TTC549 (cell line): Measurements from ENCODE around the gene RPL15.
A peak's percentile ranks its signal among the peaks of the same experiment; 100 is the strongest.
"Not testable (repeated sequence)": the region's sequence is repeated elsewhere in the genome, so short reads cannot be mapped to it uniquely, and the experiment has no call there.

Experiments
- FAIRE-seq: peaks from 2 replicates; lab custom pipeline; 2012; peaks lifted over from hg19 to GRCh38; lab: Jason Lieb, UNC

The RPL15 gene

GRCh38 chr3:23916886-23917678 lies at the start of gene RPL15, which contains the start of gene NKIRAS1:
RPL15 (plus strand) TSS chr3:23917132; CDS start chr3:23917860, 728 bp downstream.
NKIRAS1 (minus strand) TSS chr3:23916990; CDS start chr3:23910904, 6,086 bp downstream.
- FAIRE-seq, result peak; percentile 60

GRCh38 chr3:23867400-23867799 lies 49.5 kb upstream of the RPL15 start:
- FAIRE-seq, result no peak

- FAIRE-seq, result no peak
These were observed 49.1 kb upstream of the RPL15 start for GRCh38 chr3:23867838-23868237.

DNA sequence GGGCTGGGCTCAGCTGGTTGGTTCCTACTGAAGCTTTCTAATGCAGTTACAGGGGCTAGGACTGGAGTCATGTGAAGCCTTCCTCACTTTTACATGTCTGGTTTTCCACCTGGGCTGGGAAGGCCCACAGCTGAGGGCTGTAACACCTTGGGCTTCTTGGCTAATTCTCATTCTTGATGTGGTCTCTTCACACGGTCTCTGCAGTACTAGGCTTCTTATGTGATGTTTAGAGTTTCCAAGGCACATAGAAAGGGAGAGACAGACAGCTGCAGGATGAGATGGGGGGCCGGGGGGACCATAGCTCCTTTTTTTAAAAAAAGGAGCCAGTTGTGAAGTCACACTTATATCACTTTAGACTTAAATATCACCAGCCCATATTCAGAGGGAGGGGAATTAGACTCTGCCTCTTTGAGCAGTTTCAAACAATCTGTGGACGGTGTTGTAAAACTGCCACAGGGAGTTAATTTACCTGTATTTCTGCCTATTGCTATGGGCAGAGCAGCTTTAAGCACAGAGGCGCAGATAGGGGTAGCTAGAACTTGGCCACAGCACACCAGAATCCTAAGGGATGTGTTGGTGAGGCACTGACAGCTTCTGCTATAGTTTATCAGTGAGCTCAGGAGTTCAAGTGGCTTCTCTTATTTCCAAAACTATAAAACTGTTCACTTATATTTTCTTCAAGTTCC lies 46.8 kb upstream of the RPL15 start:
- FAIRE-seq, result no peak

DNA sequence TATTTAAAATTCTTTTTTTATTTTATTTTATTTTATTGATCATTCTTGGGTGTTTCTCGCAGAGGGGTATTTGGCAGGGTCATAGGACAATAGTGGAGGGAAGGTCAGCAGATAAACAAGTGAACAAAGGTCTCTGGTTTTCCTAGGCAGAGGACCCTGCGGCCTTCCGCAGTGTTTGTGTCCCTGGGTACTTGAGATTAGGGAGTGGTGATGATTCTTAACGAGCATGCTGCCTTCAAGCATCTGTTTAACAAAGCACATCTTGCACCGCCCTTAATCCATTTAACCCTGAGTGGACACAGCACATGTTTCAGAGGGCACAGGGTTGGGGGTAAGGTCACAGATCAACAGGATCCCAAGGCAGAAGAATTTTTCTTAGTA lies 46.3 kb upstream of the RPL15 start:
- FAIRE-seq, result not testable (repeated sequence)

DNA sequence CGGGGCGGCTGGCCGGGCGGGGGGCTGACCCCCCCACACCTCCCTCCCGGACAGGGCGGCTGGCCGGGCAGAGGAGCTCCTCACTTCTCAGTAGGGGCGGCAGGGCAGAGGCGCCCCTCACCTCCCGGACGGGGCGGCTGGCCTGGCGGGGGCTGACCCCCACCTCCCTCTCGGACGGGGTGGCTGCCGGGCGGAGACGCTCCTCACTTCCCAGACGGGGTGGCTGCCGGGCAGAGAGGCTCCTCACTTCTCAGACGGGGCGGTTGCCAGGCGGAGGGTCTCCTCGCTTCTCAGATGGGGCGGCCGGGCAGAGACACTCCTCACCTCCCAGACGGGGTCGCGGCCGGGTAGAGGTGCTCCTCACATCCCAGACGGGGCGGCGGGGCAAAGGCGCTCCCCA lies 45.6 kb upstream of the RPL15 start:
- not testable (repeated sequence) for FAIRE-seq

DNA sequence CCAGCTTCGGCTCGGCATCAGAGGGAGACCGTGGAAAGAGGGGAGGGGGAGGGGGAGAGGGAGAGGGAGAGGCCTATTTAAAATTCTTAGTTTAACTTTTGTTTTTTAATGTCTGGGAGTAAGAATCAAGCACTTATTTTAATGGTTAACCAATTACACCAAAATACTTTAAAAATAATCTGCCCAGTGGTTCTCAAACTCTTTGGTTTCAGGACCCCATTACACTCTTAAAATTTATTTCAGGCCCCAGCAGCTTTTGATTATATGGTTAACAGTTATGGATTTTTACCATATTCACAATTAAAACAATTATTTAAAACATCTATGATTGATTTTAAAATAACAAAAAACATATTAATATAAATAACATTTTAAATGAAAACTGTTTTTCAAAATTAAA lies 44.6 kb upstream of the RPL15 start:
- FAIRE-seq, result no peak

- FAIRE-seq, result no peak
These were observed 43.0 kb upstream of the RPL15 start for GRCh38 chr3:23873941-23874340.

DNA sequence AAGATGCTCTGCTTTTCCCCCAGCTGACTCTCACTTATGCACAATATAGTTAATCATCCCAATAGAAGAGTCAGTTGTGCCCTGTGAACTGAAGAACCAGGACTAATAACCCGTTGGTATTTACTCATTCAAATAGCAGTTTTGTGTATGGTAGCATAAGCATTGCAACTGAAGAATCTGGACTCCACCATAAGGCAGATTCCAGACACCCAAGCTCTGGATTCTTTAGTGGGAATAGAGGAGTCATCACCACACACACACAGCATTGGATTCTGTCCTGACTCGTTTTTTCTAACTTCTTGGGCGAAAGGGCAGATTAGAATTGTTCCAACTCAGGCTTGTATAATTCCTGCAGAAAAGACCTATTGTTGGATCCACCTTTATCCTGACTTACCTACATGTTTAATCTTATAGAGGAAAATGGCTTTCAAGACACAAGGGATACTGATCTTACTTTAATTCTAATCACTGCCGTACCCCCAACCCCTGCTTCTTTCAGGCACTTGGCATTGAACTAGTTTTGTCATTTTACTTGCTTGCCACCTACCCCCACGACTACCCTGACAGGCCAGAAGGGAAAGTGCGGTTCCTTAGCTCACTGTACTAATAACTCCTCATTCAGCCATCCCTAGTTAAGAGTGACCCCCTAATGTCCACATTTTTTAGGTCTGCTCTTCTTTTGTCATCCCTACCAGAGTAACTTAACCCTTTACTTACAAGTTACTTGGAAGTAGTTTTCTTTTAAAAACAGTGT lies 42.4 kb upstream of the RPL15 start:
- FAIRE-seq, result no peak

DNA sequence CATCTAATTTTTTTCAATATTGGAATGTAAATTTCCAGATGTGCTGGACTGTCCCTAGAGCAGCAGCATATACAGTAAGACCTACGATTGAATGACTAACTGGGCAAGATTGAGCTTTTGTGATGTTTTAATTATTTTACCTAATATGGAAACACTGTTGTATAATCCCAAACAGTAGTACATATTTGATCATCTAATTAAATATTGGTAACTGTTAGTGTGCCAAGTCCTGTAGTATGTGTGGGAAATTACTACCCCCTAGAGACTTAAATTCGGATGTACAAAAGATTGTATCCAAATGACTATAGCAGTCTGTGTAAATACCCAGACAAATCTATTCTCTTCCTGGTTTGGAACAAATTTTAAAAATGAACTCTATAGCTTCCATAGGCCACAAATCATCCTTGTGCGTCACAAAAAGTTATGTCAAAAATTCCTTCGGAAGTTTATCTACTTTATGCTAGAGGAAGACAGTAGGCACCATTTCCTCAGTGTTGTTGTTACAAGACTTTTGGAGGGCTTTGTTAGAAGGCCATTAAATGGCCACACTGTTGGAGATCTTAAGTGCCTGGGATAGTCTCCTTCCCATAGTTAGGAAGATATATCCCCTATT lies 41.7 kb upstream of the RPL15 start:
- no peak for FAIRE-seq

DNA sequence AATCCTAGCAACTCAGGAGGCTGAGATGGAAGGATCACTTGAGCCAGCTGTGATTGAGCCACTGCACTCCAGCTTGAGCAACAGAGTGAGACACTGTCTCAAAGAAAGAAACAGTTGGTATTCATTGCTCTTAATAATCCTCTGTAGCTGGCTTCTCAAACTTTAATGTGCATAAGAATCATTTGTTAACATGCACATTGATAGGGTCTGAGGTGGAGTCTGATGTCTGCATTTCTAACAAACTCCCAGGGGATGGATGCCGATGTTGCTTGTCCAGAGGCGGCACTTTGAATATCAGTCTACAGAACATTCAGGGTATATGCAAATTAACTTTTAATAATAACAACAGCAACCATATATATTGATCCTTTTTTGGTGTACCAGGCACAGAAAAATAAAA lies 40.0 kb upstream of the RPL15 start:
- FAIRE-seq, result no peak

DNA sequence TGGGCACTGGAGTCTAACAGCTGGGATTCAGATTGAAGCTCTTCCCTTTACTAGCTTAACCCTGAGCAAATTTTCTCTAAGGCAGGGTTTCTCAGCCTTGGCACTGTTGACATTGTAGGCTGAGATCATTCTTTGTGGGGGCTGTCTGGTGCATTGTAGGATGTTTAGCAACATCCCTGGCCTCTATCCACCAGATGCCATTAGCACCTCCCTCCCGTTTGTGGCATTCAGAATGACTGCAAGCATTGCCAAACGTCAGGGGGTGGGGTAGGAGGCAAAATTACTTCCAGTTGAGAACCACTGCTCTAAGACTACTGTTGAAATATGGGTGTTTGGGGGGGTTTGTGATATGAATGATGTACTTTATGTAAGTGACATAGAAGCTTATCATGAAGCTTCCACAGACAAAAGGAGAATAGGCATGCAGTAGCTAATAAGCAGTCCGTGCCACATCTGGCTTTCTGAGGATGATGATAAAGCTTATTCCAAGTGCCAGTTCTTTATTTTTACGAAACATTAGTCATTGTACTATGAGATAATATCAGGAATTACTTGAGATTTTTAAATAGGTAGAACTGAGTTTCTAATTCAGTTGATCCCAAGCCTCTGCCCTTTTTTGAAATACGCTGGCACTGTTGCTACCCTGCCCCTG lies 39.5 kb upstream of the RPL15 start:
- no peak for FAIRE-seq

- no peak for FAIRE-seq
These were observed 37.4 kb upstream of the RPL15 start for GRCh38 chr3:23879485-23879884.

- no peak for FAIRE-seq
These were observed 36.1 kb upstream of the RPL15 start for GRCh38 chr3:23880703-23881339.

GRCh38 chr3:23881993-23882392 lies 34.9 kb upstream of the RPL15 start:
- not testable (repeated sequence) for FAIRE-seq

DNA sequence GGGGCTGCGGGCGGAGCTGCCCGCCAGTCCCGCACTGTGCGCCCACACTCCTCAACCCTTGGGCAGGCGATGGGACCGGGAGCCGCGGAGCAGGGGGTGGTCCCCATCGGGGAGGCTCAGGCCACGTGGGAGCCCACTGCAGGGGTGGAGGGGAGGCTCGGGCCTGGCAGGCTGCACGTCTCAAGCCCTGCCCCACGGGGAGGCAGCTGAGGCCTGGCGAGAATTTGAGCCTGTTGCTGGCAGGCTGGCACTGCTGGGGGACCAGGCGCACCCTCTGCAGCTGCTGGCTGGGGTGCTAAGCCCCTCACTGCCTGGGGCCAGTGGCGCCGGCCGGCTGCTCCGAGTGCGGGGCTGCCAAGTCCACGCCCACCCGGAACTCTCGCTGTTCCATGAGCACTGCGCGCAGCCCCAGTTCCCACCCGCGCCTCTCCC lies 34.4 kb upstream of the RPL15 start:
- FAIRE-seq, result no peak

GRCh38 chr3:23884481-23884880 lies 32.5 kb upstream of the RPL15 start:
- FAIRE-seq, result no peak

DNA sequence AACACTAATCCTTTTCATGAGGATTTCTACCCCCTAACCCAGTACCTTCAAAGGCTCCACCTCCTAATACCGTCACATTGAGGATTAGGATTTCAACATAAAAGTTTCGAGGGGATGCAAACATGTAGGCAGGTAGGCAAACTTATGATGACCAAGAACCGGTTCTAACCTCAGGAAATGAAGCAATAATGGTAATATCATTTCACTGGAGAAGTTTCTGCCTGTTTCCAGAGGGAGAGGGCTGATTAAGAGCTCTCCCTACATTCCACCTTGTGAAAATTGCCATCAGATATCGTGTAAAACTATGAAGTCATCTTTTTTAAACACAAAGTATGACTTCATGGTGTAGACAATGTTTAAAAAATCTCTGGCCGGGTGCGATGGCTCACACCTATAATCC lies 31.7 kb upstream of the RPL15 start:
- FAIRE-seq, result no peak

GRCh38 chr3:23886311-23886710 lies 30.6 kb upstream of the RPL15 start:
- no peak for FAIRE-seq

DNA sequence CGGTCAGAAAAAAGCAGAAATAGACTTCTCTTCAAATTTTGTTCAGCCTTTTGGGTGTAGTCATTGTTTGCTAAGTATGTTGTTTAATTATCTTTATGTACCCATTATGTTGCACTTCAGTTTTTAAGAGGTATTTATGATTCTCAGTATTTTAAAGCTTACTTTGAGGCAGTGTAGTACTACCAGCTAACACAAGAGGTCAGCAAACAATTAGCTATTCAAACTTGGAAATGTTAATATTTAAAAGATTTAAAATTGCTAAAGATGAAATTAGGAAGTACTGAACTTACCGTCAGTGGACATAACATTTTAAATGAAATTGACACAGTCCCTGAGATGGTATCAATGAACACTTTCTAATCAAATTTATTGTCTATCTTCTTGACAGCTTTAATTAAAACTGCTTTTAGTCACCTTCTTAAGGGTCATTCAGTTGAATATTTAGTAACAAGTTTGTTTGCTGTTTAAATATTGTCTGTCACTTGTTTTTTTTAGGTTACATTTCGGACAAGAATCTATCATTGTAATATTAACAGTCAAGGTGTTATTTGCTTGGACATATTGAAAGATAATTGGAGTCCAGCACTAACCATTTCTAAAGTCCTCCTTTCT lies 28.2 kb upstream of the RPL15 start:
- peak; percentile 77 for FAIRE-seq

GRCh38 chr3:23889386-23889785 lies 27.5 kb upstream of the RPL15 start:
- no peak for FAIRE-seq
